Mesothelial cell of epicardium (in vitro differentiated cells): ENCODE measurements around the gene BHMT. TPM values are rescaled to one million over a fixed set of nuclear protein-coding genes. Genes with fewer than 3 reads are reported as not detected.

ENCODE experiments used
- DNase-seq, 2 experiments: peaks; one replicate each; pipeline ENCODE4 v3.0.0; 2021; ENCODE audit warnings: low spot score in 2 of 2; ENCODE audit not compliant: unreplicated experiment in 2 of 2
- H3K27ac Mint-ChIP-seq: 2 replicates; pipeline ENCODE4 v1.8.0; 2021; ENCODE audit warnings: mixed read lengths
- H3K27me3 Mint-ChIP-seq: 2 replicates; pipeline ENCODE4 v1.8.0; 2021; ENCODE audit warnings: low read depth, mixed read lengths
- H3K36me3 Mint-ChIP-seq: 2 replicates; pipeline ENCODE4 v1.8.0; 2021; ENCODE audit warnings: mixed read lengths
- H3K4me1 Mint-ChIP-seq: 2 replicates; pipeline ENCODE4 v1.8.0; 2021; ENCODE audit warnings: mixed read lengths
- H3K4me3 Mint-ChIP-seq: 2 replicates; pipeline ENCODE4 v1.8.0; 2021; ENCODE audit warnings: mild to moderate bottlenecking, moderate library complexity, mixed read lengths
- H3K9me3 Mint-ChIP-seq: 2 replicates; pipeline ENCODE4 v1.8.0; 2021; ENCODE audit warnings: mixed read lengths
- total RNA-seq: library from RNA; stranded (reverse); gene quantifications from 3 replicates; pipeline ENCODE4 v1.2.1, GENCODE V29; 2021
- TF ChIP-seq, protein P1 (sequence below): fragments of 200-600 bp; sonication (generic); IDR thresholded peaks from one replicate; pipeline ENCODE4 v1.5.0; 2021; ENCODE audit warnings: antibody characterized with exemption; ENCODE audit not compliant: unreplicated experiment

BHMT gene
- total RNA-seq, 1 donor from 2014 or later, result not detected

DNA sequence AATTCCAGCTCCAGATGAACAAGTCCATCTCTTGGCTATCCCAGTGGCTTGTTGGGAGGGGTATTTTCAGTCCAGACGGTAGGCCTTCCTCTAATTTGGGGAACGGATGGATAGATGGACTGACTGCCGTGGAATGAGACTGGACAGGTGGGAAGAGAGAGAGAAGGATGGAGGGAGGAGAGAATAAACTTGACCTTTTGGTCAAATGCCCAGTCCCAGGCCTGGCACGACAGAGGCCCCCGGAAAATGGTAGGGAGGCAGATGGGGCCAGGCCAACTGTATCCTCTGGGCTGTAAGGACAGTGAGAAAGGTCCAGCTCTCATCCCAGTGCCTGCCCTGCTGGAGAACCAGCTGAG is 1.1 kb downstream of the BHMT start:
- H3K4me3 Mint-ChIP-seq, result no peak overlapping the region
- no peak overlapping the region for H3K27ac Mint-ChIP-seq
- DNase-seq, result no peak
- no peaks in the 10 kb centered on the region for H3K9me3 Mint-ChIP-seq
- peaks cover 9% of the 10 kb centered on the region for H3K4me1 Mint-ChIP-seq
- H3K27me3 Mint-ChIP-seq, result peaks cover 85% of the 10 kb centered on the region
- TF ChIP-seq, protein P1, sequence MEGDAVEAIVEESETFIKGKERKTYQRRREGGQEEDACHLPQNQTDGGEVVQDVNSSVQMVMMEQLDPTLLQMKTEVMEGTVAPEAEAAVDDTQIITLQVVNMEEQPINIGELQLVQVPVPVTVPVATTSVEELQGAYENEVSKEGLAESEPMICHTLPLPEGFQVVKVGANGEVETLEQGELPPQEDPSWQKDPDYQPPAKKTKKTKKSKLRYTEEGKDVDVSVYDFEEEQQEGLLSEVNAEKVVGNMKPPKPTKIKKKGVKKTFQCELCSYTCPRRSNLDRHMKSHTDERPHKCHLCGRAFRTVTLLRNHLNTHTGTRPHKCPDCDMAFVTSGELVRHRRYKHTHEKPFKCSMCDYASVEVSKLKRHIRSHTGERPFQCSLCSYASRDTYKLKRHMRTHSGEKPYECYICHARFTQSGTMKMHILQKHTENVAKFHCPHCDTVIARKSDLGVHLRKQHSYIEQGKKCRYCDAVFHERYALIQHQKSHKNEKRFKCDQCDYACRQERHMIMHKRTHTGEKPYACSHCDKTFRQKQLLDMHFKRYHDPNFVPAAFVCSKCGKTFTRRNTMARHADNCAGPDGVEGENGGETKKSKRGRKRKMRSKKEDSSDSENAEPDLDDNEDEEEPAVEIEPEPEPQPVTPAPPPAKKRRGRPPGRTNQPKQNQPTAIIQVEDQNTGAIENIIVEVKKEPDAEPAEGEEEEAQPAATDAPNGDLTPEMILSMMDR, result no peak
- H3K36me3 Mint-ChIP-seq, result peaks cover 1% of the 10 kb centered on the region

DNA sequence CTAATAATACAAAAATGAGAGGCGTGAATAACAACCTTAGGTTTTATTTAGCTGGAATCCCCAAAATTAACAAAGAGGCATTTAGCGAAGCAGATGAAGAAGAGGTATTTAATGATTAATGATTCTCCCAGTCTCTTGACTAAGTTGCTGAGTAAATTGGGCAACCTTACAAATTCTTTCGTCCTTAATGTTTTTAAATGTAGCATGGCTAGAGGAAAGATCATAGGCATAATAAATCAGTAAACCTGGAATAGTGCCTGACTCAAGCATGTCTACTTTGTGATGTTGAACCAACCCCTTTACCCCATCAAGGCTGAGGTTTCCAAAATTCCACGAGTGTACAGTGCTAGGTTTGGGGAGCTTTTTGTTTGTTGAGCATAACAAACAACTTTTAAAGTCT is 7.9 kb downstream of the BHMT start:
- DNase-seq, result no peak
- Mint-ChIP-seq H3K4me3 (no peak overlapping the region), H3K27ac (no peak overlapping the region), H3K27me3 (peaks cover 24% of the 10 kb centered on the region), H3K36me3 (no peaks in the 10 kb centered on the region), H3K4me1 (peaks cover under 1% of the 10 kb centered on the region), H3K9me3 (no peaks in the 10 kb centered on the region)
- TF ChIP-seq, protein P1, result no peak

DNA sequence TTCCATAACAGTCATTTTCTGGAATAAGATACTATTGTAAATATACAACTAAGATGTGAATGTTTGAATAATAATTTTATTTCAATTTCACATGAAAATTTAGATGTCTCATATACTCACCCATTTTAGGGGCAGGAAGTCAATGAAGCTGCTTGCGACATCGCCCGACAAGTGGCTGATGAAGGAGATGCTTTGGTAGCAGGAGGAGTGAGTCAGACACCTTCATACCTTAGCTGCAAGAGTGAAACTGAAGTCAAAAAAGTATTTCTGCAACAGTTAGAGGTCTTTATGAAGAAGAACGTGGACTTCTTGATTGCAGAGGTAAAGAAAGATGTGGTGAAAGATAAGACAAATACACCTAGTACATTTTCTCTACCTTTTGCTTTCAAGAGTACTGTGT is 8.6 kb downstream of the BHMT start:
- TF ChIP-seq, protein P1, result no peak
- Mint-ChIP-seq H3K27me3 (peaks cover 17% of the 10 kb centered on the region), H3K4me1 (peaks cover 2% of the 10 kb centered on the region), H3K36me3 (no peaks in the 10 kb centered on the region), H3K27ac (no peak overlapping the region), H3K9me3 (no peaks in the 10 kb centered on the region), H3K4me3 (no peak overlapping the region)
- no peak for DNase-seq

DNA sequence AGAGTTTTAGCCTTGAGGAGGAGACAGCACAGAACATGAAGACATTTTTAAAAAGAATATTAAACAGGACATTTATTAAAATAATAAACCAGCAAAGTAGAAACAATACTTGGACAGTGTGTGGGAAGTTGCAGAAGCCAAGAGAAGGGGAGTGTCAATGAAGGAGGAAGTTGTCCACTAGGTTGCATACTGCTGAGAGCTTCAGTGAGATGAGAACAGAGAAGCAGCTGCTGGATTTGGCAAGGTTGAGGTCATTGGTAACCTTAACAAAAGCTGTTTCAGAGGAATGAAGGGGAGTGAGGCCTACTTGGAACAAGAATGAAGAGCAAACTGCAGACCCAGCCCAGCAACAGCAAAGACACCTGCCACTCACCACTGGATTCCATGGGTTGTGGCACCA is 11.4 kb downstream of the BHMT start:
- TF ChIP-seq, protein P1, result no peak
- no peaks in the 10 kb centered on the region for H3K36me3 Mint-ChIP-seq

DNA sequence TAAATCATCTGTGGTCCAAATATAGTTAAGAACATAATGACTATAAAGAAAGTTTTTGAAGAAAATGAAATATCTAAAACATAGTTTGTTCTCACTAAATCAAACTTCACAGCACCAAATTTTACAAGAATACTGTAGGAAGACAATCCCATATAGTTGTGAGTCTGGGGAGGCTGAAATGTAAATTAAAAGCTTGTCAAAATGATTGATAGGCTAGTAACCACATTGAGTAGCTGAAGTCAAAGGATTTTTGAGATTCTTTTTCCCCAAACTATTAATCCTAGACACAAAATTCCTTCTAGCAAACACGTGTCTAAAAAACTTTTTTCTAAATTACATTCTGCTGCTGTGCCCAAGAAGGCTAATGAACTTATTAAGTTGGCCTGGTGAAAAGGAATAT is 13.0 kb downstream of the BHMT start:
- Mint-ChIP-seq H3K27ac (no peak overlapping the region), H3K9me3 (no peaks in the 10 kb centered on the region), H3K4me1 (peaks cover 2% of the 10 kb centered on the region), H3K36me3 (no peaks in the 10 kb centered on the region), H3K4me3 (no peak overlapping the region), H3K27me3 (no peaks in the 10 kb centered on the region)
- TF ChIP-seq, protein P1, result no peak
- no peak for DNase-seq

More for the DNA sequence above, 11.4 kb downstream of the BHMT start:
- no peaks in the 10 kb centered on the region for H3K9me3 Mint-ChIP-seq
- DNase-seq, result no peak
- peaks cover 2% of the 10 kb centered on the region for H3K4me1 Mint-ChIP-seq
- peaks cover 5% of the 10 kb centered on the region for H3K27me3 Mint-ChIP-seq
- no peak overlapping the region for H3K27ac Mint-ChIP-seq
- no peak overlapping the region for H3K4me3 Mint-ChIP-seq

DNA sequence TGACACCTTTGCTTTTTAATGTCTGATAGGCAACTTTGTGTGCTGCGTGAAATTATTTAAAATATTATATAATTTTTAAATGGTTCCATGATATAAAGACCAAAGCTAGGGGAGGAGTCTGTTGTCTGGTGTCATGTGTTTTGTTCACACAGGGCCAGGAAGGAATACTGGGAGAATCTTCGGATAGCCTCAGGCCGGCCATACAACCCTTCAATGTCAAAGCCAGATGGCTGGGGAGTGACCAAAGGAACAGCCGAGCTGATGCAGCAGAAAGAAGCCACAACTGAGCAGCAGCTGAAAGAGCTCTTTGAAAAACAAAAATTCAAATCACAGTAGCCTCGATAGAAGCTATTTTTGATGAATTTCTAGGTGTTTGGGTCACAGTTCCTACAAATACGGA is 19.2 kb downstream of the BHMT start:
- Mint-ChIP-seq H3K4me1 (peaks cover 14% of the 10 kb centered on the region), H3K4me3 (no peak overlapping the region), H3K36me3 (no peaks in the 10 kb centered on the region), H3K27ac (no peak overlapping the region), H3K9me3 (no peaks in the 10 kb centered on the region), H3K27me3 (no peaks in the 10 kb centered on the region)
- no peak for DNase-seq
- TF ChIP-seq, protein P1, result no peak
